ENCODE measurements around the gene ENHO.

Gene ENHO

GRCh38 chr9:34522091-34522887, 501 bp downstream of the ENHO start:
- no peak for DNase-seq

- DNase-seq: no peak
Observed at GRCh38 chr9:34521406-34522045, 1.3 kb downstream of the ENHO start.

- DNase-seq: no peak
Observed at GRCh38 chr9:34520505-34521385, 2.0 kb downstream of the ENHO start.

GRCh38 chr9:34520096-34520495, 2.7 kb downstream of the ENHO start:
- DNase-seq: no peak

GRCh38 chr9:34519321-34520020, 3.3 kb downstream of the ENHO start:
- DNase-seq: no peak

- DNase-seq: no peak
Observed at GRCh38 chr9:34518896-34519295, 3.9 kb downstream of the ENHO start.

- DNase-seq: peak; percentile 77
Observed at GRCh38 chr9:34518110-34518616, 4.6 kb downstream of the ENHO start.

GRCh38 chr9:34517185-34517584, 5.6 kb downstream of the ENHO start:
- DNase-seq: no peak

- DNase-seq: no peak
Observed at GRCh38 chr9:34515959-34516358, 6.8 kb downstream of the ENHO start.

- no peak for DNase-seq
Observed at GRCh38 chr9:34514816-34515215, 8.0 kb downstream of the ENHO start.

GRCh38 chr9:34514401-34514800, 8.4 kb downstream of the ENHO start:
- no peak for DNase-seq

- DNase-seq: peak; percentile 56
Observed at GRCh38 chr9:34513567-34514214, 9.1 kb downstream of the ENHO start.

- DNase-seq: no peak
Observed at GRCh38 chr9:34512131-34513078, 10.4 kb downstream of the ENHO start.

GRCh38 chr9:34510497-34511468, 12.0 kb downstream of the ENHO start:
- DNase-seq: peak; percentile 51

GRCh38 chr9:34508951-34509350, 13.8 kb downstream of the ENHO start:
- DNase-seq: no peak

- DNase-seq: no peak
Observed at GRCh38 chr9:34508463-34508862, 14.3 kb downstream of the ENHO start.

GRCh38 chr9:34507966-34508365, 14.8 kb downstream of the ENHO start:
- no peak for DNase-seq

GRCh38 chr9:34507556-34507955, 15.2 kb downstream of the ENHO start:
- no peak for DNase-seq

- no peak for DNase-seq
Observed at GRCh38 chr9:34506623-34507022, 16.2 kb downstream of the ENHO start.

All from right hindlimb (tissue), 1 donor.